OCI-LY3 (cell line): ENCODE results near the gene CDK5R1.

Experiments
- CTCF ChIP-seq: fragments of 200-600, 300-600 bp; sonication (generic); IDR thresholded peaks from 2 replicates; pipeline ENCODE4 v1.5.1; 2014; ENCODE audit warnings: antibody characterized with exemption, low read length, low read depth
- EZH2phosphoT487 ChIP-seq: fragments of 200-600 bp; shearing (Covaris generic); IDR thresholded peaks from 2 replicates; pipeline ENCODE4 v1.6.1; 2018; ENCODE audit warnings: antibody characterized with exemption, mixed run types, low read depth

- no peak for TF ChIP-seq CTCF
- TF ChIP-seq EZH2phosphoT487 = no peak
Measured at GRCh38 chr17:32444301-32445073, 42.3 kb upstream of the CDK5R1 start, which contains the start of gene PSMD11.
